GM20431 (cell line): ENCODE results near the gene SLC38A10.

ENCODE experiments used
- in situ Hi-C: fragments of 300-500 bp; cut with MseI, MboI; formaldehyde crosslinking; loops from one replicate; pipeline ENCODE4 v1.15.0; 2020; ENCODE audit warnings: low sequenced_read_pairs; ENCODE audit not compliant: unreplicated experiment

SLC38A10 gene

DNA sequence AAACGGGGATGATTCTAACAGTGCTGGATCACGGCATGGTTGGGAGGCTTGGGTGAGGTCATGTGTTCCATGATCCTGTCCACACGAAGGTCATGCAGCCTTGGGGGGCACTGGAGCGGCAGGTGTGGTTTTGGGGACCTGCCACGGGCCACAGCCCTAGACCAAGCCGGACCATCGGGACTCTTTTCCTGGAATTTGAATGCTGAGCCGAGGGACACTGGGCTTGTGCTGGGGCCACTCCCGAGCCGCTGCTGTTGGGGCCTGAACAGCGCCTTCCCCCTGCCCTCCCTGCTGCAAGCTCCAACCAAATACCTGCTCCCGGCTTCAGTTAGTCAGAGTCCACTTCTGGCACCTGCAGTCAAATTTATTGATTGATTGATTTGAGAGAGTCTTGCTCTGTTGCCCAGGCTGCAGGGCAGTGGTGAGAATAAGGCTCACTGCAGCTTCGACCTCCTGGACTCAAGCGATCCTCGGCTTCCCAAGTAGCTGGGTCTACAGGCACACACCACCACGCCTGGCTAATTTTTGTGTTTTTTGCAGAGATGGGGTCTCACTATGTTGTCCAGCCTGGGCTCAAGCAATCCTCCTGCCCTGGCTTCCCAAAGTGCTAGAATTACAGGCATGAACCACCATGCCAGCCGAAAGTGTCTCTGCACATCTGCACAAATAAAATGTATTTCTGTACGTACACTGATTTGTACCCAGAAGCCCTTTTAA is 37.2 kb upstream of the SLC38A10 start:
- in situ Hi-C loops: no loop called here

- in situ Hi-C loops: no loop called here
These were observed 36.5 kb upstream of the SLC38A10 start for GRCh38 chr17:81331527-81332043.

GRCh38 chr17:81330884-81331245 is 35.8 kb upstream of the SLC38A10 start:
- in situ Hi-C loops: no loop called here

DNA sequence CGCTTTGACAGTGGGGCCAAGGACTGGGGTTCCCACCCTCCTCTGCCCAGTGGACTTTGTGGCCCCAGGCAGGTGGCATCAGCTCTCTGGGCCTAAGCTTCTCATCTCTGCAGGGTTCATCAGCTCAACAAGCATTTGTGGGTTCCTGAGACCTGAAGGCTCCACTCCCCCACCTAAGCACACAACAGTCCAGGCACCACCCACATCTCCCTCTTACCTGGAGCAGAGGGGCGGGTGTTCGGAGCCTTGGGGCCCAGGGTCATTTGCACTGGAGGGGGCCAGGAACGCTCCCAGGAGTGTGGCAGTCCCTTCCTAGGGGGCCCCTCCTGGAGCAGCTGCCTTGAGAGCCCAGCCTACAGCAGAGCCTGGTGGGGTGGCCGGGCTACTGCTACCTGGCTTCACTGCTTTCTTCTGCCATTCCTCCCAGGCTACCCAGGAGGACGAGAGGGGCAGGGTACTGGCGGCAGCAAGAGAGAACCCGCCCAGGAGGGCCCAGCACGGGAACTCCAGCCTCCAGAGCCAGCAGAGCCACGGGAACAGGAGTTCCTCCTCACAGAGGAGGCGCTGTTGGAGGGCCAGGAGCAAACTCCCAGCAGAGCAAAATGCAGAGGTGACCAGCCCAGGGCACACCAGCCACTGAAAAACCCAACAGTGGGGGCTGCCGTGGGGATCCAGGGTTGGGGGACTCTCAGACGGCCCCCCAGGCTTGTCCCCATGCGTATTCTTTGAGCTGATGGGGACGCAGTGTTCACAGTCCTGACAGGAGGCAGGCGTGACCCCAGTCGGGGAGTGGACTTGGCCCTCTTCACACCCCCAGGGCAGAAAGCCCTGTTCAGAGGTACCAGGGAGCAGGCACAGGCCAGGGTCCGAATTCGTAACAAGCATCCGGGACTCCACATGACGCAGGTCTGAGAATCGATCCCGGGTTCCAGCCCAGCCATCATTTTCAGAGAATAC is 35.1 kb upstream of the SLC38A10 start:
- in situ Hi-C loops: no loop called here

DNA sequence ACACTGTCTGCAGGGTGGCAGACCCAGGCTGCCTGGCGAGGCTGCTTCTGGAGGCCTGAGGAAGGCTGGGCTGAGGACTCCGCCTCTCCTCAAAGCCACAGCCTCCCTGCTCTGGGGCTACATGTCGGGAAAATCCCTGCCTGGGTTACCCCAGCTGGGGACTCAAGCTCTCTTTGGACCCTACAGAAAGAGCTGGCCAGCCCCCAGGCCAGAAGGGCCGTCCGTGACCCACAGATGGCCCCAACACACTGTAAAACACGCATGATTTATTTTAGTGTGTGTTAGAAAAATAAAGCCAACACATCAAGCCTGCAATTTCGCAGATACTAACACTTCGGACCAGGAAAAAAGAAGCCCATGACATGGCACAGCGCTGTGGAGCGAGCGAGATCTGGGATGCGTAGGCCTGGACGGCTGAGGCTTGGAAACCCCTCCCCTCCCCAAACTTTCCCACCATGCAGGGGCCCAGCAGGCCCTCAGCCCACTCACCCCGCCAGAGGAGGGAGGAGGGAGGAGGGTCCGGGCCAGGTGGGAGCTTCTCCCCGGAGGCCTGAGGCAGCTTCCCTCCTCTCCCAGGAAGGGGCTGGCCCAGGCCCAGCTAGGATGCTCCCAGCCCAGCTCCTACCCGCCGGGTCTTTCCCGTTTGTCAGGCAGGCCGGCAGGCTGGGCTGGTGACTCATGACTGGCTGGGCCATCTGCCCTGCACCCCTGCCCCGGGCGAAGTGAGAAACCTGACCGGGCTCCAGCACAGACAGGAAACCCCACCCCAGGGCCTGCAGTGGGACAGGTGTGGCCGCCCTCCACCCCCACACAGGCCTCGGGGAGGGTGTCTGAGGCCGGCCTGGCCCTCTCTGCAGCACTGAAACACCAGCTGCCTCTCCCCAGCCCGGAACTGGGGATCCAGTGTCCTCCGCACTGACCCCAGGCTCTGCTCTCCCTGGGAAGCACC is 34.1 kb upstream of the SLC38A10 start:
- in situ Hi-C loops: no loop called here

DNA sequence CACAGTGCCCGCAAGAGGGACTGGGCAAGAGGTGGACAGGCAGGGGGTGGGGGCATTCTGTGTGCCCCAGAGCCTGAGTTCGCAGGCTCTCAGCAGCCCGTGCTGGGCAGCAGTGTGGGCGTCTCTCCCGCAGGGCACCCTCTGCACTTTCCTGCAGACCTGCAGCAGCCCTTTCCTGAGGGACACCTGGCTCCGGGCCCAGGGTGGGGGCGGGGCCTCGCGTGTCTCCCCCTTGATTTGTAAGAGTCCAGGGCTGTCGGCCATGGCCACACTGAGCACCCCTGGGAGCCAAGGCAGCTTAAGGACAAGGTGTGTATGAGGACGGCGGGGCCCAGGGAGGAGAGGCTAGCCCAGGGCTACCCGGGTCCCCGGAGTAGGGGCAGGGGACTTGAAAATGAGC is 33.4 kb upstream of the SLC38A10 start:
- in situ Hi-C loops: no loop called here

DNA sequence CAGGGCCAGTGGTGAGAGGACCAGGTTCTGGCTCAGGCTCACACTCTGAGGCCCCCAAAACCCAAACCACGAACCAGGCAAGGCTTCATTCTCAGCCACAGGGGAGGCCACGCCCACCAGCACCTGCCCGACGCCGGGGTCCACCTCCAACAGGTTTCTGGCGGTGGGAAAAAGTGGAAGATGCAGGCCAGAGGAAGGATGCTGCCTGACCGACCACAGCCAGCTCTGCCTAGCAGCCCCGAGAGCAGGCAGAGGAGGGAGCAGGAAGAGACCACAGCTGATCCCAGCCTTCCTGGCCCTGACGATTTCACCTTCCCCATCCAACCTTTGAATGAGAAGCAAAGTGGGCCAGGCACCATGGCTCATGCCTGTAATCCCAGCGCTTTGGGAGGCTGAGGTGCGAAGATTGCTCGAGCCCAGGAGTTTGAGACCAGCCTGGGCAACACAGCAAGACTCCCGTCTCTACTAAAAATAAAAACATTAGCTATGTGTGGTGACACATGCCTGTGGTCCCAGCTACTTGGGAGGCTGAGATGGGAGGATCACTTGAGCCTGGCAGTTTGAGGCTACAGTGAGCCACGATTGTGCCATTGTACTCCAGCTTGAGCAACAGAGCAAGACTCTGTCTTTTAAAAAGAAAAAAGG is 30.7 kb upstream of the SLC38A10 start:
- in situ Hi-C loops: no loop called here

DNA sequence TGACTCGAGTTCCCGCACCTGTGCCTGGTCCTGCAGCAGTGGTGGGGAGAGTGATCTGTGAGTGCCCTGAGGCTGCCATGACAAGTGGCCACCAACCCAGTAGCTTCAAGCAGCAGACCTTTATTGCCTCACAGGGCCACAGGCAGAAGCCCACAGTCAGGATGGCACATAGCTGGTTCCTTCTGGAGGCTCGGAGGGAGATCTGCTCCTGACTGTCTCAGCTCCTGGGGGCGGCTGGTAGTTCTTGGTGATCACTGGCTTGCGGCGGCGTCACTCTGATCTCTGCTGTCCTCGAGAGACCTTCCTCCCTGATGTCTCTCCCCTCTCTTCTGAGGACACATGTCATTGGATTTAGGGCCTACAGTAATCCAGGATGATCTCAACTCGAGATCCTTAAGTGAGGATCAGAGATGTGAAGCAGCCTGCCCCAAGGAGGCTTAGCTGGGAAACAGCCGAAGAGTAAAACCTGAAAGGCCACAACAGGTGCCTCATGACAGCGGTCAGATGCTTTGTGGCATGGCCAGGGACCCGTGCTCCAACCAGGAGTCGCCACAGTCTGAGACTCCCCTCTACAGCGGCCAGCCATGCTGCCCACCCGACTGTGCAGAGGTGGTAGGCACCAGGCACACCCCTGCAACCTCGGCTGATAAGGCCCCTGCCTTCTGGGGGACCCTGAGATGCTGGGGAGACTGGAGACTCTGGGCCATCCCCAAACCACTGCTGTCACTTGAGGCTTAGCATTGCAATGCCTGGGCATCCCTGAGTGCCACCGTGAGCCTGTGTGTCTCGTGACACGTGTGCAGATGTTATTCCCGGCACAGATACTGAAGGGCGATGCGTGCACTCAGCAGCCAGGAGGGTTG is 30.0 kb upstream of the SLC38A10 start:
- in situ Hi-C loops: no loop called here

- in situ Hi-C loops: no loop called here
These were observed 29.2 kb upstream of the SLC38A10 start for GRCh38 chr17:81324177-81324850.

- in situ Hi-C loops: no loop called here
These were observed 28.3 kb upstream of the SLC38A10 start for GRCh38 chr17:81323411-81323868.

GRCh38 chr17:81323083-81323369 is 27.9 kb upstream of the SLC38A10 start:
- in situ Hi-C loops: no loop called here

GRCh38 chr17:81322271-81323082 is 27.4 kb upstream of the SLC38A10 start:
- in situ Hi-C loops: no loop called here

DNA sequence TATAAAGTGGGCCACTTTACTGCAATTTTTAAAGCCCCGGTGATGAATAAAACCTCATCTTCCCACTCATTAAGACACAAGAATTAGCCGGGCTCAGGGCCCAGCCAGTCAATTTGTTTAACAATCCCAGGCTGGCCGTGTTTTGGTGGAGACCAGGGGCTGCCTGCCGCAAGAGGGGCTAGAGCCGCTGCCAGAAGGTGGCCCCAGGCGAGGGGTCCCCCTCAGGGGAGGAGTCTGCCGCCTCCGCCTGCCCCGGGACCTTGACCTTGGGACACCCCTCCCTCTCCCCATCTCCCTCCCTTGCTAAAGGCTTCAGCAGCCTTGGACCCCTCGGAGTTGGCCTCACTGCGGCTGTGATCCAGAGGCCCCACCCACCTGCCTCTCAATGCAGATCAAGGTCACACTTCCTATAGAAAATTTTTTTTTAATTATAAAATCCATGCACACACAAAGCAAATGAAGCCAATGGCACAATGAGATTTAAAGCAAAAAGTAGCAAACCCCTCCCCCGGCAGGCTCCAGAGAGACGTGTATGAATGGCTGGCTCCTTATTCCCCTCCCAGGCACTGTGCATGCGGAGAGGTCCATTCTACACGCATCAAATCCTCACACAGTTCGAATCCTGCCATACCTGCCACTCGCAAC is 23.0 kb upstream of the SLC38A10 start:
- in situ Hi-C loops: no loop called here

DNA sequence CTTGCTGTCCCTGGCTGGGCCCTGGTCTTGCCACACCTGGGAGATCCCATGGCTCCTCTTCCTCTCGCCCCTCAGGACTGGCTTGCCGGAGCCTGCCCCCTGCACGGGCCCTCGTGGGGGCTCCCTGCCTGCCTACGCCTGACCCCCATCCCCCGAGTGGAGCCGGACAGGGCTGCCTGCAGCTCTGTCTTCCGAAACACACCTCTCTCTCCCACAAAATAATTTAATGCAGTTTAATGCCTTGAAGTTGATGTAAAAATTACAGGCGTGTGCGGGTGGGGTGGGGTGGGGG is 22.4 kb upstream of the SLC38A10 start:
- in situ Hi-C loops: no loop called here

DNA sequence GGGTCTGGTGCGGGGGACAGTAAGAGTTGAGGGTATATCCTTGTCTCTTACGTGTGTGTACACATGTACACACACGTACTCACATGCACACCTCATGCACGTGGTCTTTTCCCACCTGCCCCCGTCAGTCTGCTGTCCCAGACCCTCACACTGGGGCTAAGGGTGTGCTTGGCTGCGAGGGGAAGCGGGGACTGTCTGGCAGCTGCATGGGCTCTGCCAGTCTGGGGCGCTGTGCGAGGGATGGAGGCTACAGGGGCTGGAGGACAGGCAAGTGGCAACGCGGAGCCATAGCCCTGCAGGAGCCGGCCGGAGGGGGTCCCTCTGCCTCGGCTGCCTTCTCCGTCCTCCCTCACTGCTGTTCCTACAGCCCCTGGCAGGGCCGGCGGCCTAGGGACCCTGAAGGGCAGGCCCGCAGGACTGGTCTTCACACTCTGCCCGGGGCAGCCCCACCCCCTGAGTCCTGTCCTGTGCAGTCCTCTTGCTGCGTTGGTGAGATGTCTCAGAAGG is 20.8 kb upstream of the SLC38A10 start:
- in situ Hi-C loops: no loop called here

DNA sequence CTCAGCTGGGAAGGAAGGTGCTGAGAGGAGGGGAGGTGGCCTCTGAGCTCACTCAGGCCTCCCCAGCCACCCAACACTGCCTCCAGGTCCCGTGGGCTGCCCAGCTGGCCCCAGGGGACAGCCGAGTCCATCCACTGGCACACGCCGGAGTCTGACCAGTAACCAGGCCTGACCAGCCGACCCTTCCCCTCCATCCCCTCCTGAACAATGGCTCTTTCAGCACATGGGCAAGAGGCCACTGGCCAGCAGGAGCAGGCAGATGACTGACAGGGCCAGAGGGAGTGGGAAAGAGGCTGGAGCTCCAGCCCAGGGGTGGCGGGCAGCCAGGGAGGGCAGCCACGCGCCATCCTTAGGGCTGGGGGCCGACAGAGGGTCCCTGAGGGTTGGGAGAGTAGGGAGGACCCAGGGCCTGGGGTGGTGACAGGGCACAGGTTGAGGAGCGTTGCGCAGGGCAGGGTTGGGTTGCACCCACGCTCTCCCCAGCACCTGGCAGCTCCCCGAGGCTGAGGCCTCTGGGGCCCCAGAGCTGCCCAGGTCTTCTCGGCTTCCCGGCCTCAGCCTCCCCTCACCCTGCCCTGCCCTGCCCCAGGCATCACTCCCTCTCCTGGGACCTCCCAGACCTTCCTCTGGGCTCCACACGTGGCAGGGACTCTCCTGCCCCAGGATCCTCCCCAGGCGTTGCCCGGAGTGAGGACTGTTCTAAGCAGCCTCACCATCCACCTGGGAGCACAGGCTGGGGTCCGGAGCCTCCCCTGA is 20.2 kb upstream of the SLC38A10 start:
- in situ Hi-C loops: no loop called here
